ENCODE data around the gene GXYLT2.
A peak's percentile ranks its signal among the peaks of the same experiment; 100 is the strongest.
"Not testable (repeated sequence)": the region's sequence is repeated elsewhere in the genome, so short reads cannot be mapped to it uniquely, and the experiment has no call there.

Gene GXYLT2

DNA sequence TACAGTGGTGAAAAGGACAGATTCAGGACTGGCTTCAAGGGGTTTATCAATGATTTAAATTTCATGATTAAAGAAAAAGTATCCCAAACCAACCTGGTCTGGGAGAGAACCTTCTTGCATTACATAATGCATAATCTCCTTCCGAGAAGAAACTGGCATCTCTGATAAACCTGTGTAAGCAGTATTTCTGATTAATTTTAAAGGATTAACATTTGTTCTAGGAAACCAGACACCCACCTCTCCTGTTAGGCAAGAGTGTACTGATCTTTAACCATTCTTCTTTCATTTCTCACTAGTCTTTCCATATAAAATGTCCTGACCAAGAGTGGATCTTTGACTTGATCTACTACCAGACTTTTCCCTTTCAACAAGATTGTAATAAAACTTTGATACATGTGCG is 85.9 kb downstream of the GXYLT2 start:
- no peak for DNase-seq (ENCODE audit: low spot score)

- DNase-seq (ENCODE audit: low spot score), result no peak
These were observed 87.1 kb downstream of the GXYLT2 start for GRCh38 chr3:72974956-72975355.

GRCh38 chr3:72976281-72976741 is 88.5 kb downstream of the GXYLT2 start:
- no peak for DNase-seq (ENCODE audit: low spot score)

- DNase-seq (ENCODE audit: low spot score), result no peak
These were observed 89.4 kb downstream of the GXYLT2 start for GRCh38 chr3:72977060-72977808.

- no peak for DNase-seq (ENCODE audit: low spot score)
These were observed 94.9 kb downstream of the GXYLT2 start for GRCh38 chr3:72982609-72983366.

DNA sequence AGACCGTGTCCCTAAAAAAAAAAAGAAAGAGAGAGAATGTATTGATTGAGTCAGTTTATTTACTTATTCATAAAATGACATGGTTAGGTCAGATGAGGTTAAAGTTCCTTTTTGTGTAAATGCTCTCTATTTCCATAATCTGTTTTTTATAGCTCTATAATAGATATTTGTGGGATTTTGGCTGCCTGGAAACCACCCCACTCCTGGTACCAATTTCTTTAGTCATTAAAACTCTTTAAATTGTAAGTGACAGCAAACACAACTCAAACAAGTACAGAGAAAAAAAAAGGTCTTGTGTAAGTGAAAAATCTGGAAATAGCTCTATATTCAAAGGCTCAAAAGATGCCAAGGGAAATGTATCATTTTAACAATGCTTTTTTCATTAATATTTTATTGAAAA is 97.7 kb downstream of the GXYLT2 start:
- no peak for DNase-seq (ENCODE audit: low spot score)

- no peak for DNase-seq (ENCODE audit: low spot score)
These were observed 103.0 kb downstream of the GXYLT2 start for GRCh38 chr3:72990701-72991395.

- DNase-seq (ENCODE audit: low spot score), result no peak
These were observed 103.7 kb downstream of the GXYLT2 start for GRCh38 chr3:72991522-72991921.

GRCh38 chr3:72993391-72993790 is 105.5 kb downstream of the GXYLT2 start:
- no peak for DNase-seq (ENCODE audit: low spot score)

DNA sequence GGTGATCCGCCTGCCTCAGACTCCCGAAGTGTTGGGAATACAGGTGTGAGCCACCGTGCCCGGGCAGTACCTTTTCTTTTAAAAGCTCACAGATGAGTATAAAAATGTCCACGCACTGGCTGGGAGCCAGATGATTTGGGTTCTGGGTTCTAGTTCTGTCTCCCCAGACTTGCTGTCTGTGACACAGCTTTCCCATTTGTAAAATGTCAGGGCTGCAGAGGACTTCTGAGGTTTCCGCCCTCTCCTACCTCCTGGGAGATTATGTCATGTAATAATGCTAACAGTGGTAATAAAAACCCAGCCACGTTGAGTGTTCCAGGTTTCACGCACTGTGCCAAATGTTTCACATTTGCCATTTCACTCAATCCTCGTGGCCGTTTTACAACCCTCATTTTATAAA is 107.5 kb downstream of the GXYLT2 start:
- DNase-seq (ENCODE audit: low spot score), result no peak

DNA sequence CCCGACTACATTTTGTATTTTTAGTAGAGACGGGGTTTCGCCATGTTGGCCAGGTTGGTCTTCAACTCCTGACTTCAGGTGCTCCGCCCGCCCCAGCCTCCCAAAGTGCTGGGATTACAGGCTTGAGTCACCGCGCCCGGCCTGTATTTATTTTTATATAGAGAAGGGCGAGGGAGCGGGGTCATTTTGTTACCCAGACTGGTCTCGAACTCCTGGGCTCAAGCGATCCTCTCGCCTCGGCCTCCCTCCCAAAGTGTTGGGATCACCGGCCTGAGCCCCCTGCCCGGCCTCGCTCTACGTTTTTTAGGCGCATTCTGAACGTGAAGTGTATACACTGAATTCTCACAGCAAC is 108.3 kb downstream of the GXYLT2 start:
- no peak for DNase-seq (ENCODE audit: low spot score)

GRCh38 chr3:72996473-72997333 is 108.9 kb downstream of the GXYLT2 start, which contains the start of gene PPP4R2:
Gene PPP4R2 (plus strand): TSS chr3:72996811. CDS start chr3:72997038, 227 bp downstream.
- peak; percentile 95 for DNase-seq (ENCODE audit: low spot score)

DNA sequence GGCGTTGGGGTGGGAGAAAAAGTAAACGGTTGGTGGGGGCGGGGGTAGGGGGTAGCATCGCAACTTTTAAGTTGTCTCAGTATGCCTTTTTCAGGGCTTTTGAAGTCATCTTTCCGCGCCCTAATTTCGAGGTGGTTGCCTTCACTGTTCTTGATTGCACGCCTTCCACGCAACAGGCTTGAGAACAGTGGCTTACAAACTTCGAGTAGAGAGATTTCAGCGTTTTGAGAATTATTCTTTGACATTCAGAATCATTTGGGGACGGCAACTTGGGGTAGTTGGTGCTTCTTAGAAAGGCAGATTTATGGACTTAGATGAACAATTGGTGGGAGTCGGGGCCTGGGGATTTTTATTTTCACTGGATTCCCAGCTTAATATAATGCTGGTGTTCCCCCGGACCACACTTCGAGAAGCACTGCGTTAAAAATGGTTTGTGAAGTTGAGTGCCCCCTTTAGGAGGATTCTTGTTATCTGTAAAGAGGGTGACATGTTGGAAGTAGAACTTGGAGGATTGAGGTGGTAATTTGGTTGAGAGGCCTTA is 109.6 kb downstream of the GXYLT2 start:
- DNase-seq (ENCODE audit: low spot score), result peak; percentile 51

DNA sequence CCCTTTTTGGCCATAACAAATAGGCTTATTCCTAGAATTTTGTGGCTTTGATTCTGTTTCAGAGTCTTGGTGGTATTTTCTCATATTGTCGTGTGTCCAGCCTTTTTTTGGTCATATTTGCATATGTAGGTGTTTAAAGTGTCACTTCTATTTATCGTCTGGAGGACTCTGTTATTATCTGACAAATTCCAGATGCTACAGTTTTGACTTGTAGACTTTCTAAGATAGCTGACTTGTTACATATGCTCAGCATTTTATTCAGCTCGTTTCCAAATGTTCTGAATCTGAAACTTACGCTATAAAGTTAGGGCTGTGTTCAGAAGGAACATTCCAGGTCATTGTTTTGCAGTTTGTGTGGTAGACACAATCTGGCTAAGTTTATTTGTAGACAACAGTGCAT is 110.6 kb downstream of the GXYLT2 start:
- no peak for DNase-seq (ENCODE audit: low spot score)

DNA sequence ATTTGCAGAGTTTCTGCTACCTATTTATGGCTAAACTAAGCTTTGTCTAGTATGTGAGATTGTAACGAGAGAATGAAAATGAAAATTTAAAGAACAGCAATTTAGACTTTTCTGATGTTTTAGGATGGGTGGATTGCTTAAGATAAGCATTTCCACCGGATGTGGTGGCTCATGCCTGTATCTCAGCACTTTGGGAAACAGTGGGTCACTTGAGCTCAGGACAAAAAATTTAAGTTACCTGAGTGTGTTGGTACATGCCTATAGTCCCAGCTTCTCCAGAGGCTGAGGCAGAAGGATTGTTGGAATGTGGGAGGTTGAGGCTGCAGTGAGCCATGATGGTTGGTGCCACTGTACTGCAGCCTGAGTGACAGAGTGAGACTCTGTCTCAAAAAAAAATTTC is 112.1 kb downstream of the GXYLT2 start:
- no peak for DNase-seq (ENCODE audit: low spot score)

DNA sequence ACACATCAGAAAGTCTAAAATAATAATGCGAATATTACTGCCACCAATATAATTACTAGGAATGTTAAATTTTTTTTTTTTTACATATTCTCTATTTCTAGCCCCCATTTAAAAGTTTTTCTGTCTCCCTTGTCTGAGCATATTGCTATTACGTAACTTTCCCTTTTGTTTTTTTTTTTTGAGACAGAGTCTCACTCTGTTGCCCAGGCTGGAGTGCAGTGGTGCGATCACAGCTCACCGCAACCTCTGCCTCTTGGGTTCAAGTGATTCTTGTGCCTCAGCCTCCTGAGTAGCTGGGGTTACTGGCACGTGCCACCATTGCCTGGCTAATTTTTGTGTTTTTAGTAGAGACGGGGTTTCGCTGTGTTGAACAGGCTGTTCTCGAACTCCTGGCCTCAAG is 115.2 kb downstream of the GXYLT2 start:
- DNase-seq (ENCODE audit: low spot score), result not testable (repeated sequence)

- DNase-seq (ENCODE audit: low spot score), result no peak
These were observed 116.5 kb downstream of the GXYLT2 start for GRCh38 chr3:73004316-73004715.

GRCh38 chr3:73007992-73008712 is 120.3 kb downstream of the GXYLT2 start:
- no peak for DNase-seq (ENCODE audit: low spot score)

GRCh38 chr3:73009008-73009407 is 121.2 kb downstream of the GXYLT2 start:
- no peak for DNase-seq (ENCODE audit: low spot score)

- DNase-seq (ENCODE audit: low spot score), result no peak
These were observed 121.9 kb downstream of the GXYLT2 start for GRCh38 chr3:73009750-73010149.

DNA sequence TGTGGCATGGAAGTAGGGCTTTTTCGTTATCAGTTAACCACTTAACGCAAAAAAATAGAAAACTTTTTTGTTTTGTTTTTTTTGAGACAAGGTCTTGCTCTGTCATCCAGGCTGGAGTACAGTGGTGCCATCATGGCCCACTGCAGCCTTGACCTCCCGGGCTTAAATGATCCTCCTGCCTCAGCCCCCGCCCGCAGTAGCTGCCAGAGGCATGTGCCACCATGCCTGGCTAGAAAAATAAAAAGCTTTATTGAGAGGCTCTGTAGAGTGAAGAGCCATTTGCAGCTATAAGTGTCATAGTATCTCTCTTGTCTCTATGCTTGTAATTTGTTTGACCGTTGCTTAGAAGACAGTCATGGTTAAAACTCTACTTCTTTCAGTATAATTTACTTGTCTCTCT is 122.3 kb downstream of the GXYLT2 start:
- no peak for DNase-seq (ENCODE audit: low spot score)

All from AG08396 (cell line).